Measurements from ENCODE around the gene DHTKD1.

DHTKD1 gene

GRCh38 chr10:12162927-12163326 is 94.2 kb downstream of the DHTKD1 start:
- Histone ChIP-seq H3K4me1 (ENCODE audit: insufficient read depth, low read length) (no peaks in the 10 kb centered on the region), H3K27me3 (ENCODE audit: insufficient read depth, low read length, poor library complexity) (no peaks in the 10 kb centered on the region), H3K27ac (ENCODE audit: low read length) (no peak overlapping the region), H3K4me3 (ENCODE audit: low read depth in 1 of 2, low read length in 2 of 2) (no peak overlapping the region), H3K9ac (ENCODE audit: low read depth, low read length) (no peak overlapping the region), H3K9me3 (ENCODE audit: insufficient read depth, low read length, severe bottlenecking) (no peaks in the 10 kb centered on the region), H3K4me2 (ENCODE audit: insufficient read depth, low read length) (no peak overlapping the region), H3K36me3 (ENCODE audit: insufficient read depth, low read length) (peaks cover 88% of the 10 kb centered on the region), H3K79me2 (ENCODE audit: insufficient read depth, low read length) (no peaks in the 10 kb centered on the region), H4K20me1 (ENCODE audit: insufficient read depth, low read length) (no peaks in the 10 kb centered on the region), H2AFZ (ENCODE audit: low read depth, low read length) (no peak overlapping the region)
- TF ChIP-seq CTCF (IDR thresholded peaks at IDR 0.05; ENCODE audit: borderline replicate concordance, extremely low read depth, low read length, poor library complexity, severe bottlenecking) (no peak), EZH2 (IDR thresholded peaks at IDR 0.05; ENCODE audit: borderline replicate concordance, low read depth, low read length, severe bottlenecking) (no peak)
- ATAC-seq (ENCODE audit: insufficient read depth, low read depth): no peak
- DNase-seq: no peak

- DNase-seq: no peak
- Histone ChIP-seq H3K4me2 (ENCODE audit: insufficient read depth, low read length) (no peak overlapping the region), H3K9me3 (ENCODE audit: insufficient read depth, low read length, severe bottlenecking) (no peaks in the 10 kb centered on the region), H3K36me3 (ENCODE audit: insufficient read depth, low read length) (peaks cover 90% of the 10 kb centered on the region), H3K4me1 (ENCODE audit: insufficient read depth, low read length) (no peaks in the 10 kb centered on the region), H3K27ac (ENCODE audit: low read length) (no peak overlapping the region), H3K9ac (ENCODE audit: low read depth, low read length) (no peak overlapping the region), H2AFZ (ENCODE audit: low read depth, low read length) (no peak overlapping the region), H3K27me3 (ENCODE audit: insufficient read depth, low read length, poor library complexity) (no peaks in the 10 kb centered on the region), H3K79me2 (ENCODE audit: insufficient read depth, low read length) (no peaks in the 10 kb centered on the region), H4K20me1 (ENCODE audit: insufficient read depth, low read length) (no peaks in the 10 kb centered on the region), H3K4me3 (ENCODE audit: low read depth in 1 of 2, low read length in 2 of 2) (no peak overlapping the region)
- no peak for ATAC-seq (ENCODE audit: insufficient read depth, low read depth)
- TF ChIP-seq EZH2 (IDR thresholded peaks at IDR 0.05; ENCODE audit: borderline replicate concordance, low read depth, low read length, severe bottlenecking) (no peak), CTCF (IDR thresholded peaks at IDR 0.05; ENCODE audit: borderline replicate concordance, extremely low read depth, low read length, poor library complexity, severe bottlenecking) (no peak)
Measured at GRCh38 chr10:12164085-12164484, 95.3 kb downstream of the DHTKD1 start.

- no peak for TF ChIP-seq EZH2 (IDR thresholded peaks at IDR 0.05; ENCODE audit: borderline replicate concordance, low read depth, low read length, severe bottlenecking)
- TF ChIP-seq CTCF (IDR thresholded peaks at IDR 0.05; ENCODE audit: borderline replicate concordance, extremely low read depth, low read length, poor library complexity, severe bottlenecking): no peak
- Histone ChIP-seq H3K27me3 (ENCODE audit: insufficient read depth, low read length, poor library complexity) (no peaks in the 10 kb centered on the region), H3K27ac (ENCODE audit: low read length) (no peak overlapping the region), H4K20me1 (ENCODE audit: insufficient read depth, low read length) (no peaks in the 10 kb centered on the region), H3K4me2 (ENCODE audit: insufficient read depth, low read length) (no peak overlapping the region), H3K36me3 (ENCODE audit: insufficient read depth, low read length) (peaks cover 92% of the 10 kb centered on the region), H3K4me3 (ENCODE audit: low read depth in 1 of 2, low read length in 2 of 2) (no peak overlapping the region), H3K4me1 (ENCODE audit: insufficient read depth, low read length) (no peaks in the 10 kb centered on the region), H2AFZ (ENCODE audit: low read depth, low read length) (no peak overlapping the region), H3K9ac (ENCODE audit: low read depth, low read length) (no peak overlapping the region), H3K9me3 (ENCODE audit: insufficient read depth, low read length, severe bottlenecking) (no peaks in the 10 kb centered on the region), H3K79me2 (ENCODE audit: insufficient read depth, low read length) (no peaks in the 10 kb centered on the region)
- ATAC-seq (ENCODE audit: insufficient read depth, low read depth) (no peak), DNase-seq (no peak)
Measured at GRCh38 chr10:12165036-12165435, 96.3 kb downstream of the DHTKD1 start.

Measured in DND-41 (cell line).